ENCODE measurements around the gene KLK6.

Gene KLK6

GRCh38 chr19:51002542-51003311, 33.3 kb upstream of the KLK6 start:
- H3K4me3 ChIP-seq (ENCODE audit: low read length) = peak overlapping the region; percentile 44
- no peak for TF ChIP-seq CTCF (IDR thresholded peaks at IDR 0.05; ENCODE audit: insufficient read depth, low read depth, low read length, missing control alignments)
- peak; percentile 16 for DNase-seq (ENCODE audit: low read depth)

GRCh38 chr19:51002089-51002532, 32.7 kb upstream of the KLK6 start:
- no peak for DNase-seq (ENCODE audit: low read depth)
- TF ChIP-seq CTCF (IDR thresholded peaks at IDR 0.05; ENCODE audit: insufficient read depth, low read depth, low read length, missing control alignments) = no peak
- H3K4me3 ChIP-seq (ENCODE audit: low read length) = peak overlapping the region; percentile 44

GRCh38 chr19:51001515-51001914, 32.1 kb upstream of the KLK6 start, which contains the start of gene KLK8:
Gene KLK8, minus strand, starts transcription at chr19:51001604. Its CDS starts 437 bp downstream, at chr19:51001167.
- TF ChIP-seq CTCF (IDR thresholded peaks at IDR 0.05; ENCODE audit: insufficient read depth, low read depth, low read length, missing control alignments) = no peak
- H3K4me3 ChIP-seq (ENCODE audit: low read length) = peak within 1 kb of the TSS; percentile 44
- no peak for DNase-seq (ENCODE audit: low read depth)

- TF ChIP-seq CTCF (IDR thresholded peaks at IDR 0.05; ENCODE audit: insufficient read depth, low read depth, low read length, missing control alignments) = no peak
- peak overlapping the region; percentile 44 for H3K4me3 ChIP-seq (ENCODE audit: low read length)
- no peak for DNase-seq (ENCODE audit: low read depth)
Observed at GRCh38 chr19:51000981-51001380, 31.6 kb upstream of the KLK6 start.

- TF ChIP-seq CTCF (IDR thresholded peaks at IDR 0.05; ENCODE audit: insufficient read depth, low read depth, low read length, missing control alignments) = no peak
- H3K4me3 ChIP-seq (ENCODE audit: low read length) = peak overlapping the region; percentile 44
- no peak for DNase-seq (ENCODE audit: low read depth)
Observed at GRCh38 chr19:51000426-51000825, 31.0 kb upstream of the KLK6 start.

- no peak for DNase-seq (ENCODE audit: low read depth)
- H3K4me3 ChIP-seq (ENCODE audit: low read length) = no peak overlapping the region
- TF ChIP-seq CTCF (IDR thresholded peaks at IDR 0.05; ENCODE audit: insufficient read depth, low read depth, low read length, missing control alignments) = no peak
Observed at GRCh38 chr19:50998686-50999085, 29.3 kb upstream of the KLK6 start.

- H3K4me3 ChIP-seq (ENCODE audit: low read length) = no peak overlapping the region
- TF ChIP-seq CTCF (IDR thresholded peaks at IDR 0.05; ENCODE audit: insufficient read depth, low read depth, low read length, missing control alignments) = no peak
- DNase-seq (ENCODE audit: low read depth) = no peak
Observed at GRCh38 chr19:50998061-50998460, 28.7 kb upstream of the KLK6 start.

Measured in epithelial cell of esophagus (primary cell).